Right atrium auricular region (tissue), 2 donors: Measurements from ENCODE around the gene SRMS. TPM values are rescaled to one million over a fixed set of nuclear protein-coding genes. Genes with fewer than 3 reads are reported as not detected.
A peak's percentile ranks its signal among the peaks of the same experiment; 100 is the strongest.

Source experiments
- DNase-seq: peaks from one replicate; pipeline ENCODE4 v3.0.0-alpha.2; 2019; ENCODE audit warnings: low spot score
- H3K27ac ChIP-seq, 2 donors: fragments of 200-600 bp; sonication (generic); 1 replicate in 1 of 2; 2 replicates in 1 of 2; pipeline ENCODE4 v1.5.1; 2016 to 2019
- H3K27me3 ChIP-seq, 2 donors: fragments of 200-600 bp; sonication (generic); one replicate each; pipeline versions ENCODE4 v1.5.1 to v1.6.0; 2017 to 2019
- H3K36me3 ChIP-seq: fragments of 200-600 bp; sonication (generic); one replicate; pipeline ENCODE4 v1.5.1; 2016
- H3K4me1 ChIP-seq, 2 donors: fragments of 200-600 bp; sonication (generic); one replicate each; pipeline versions ENCODE4 v1.5.1 to v1.6.0; 2017 to 2019
- H3K4me3 ChIP-seq, 2 donors: fragments of 200-600 bp; sonication (generic); 1 replicate in 1 of 2; 2 replicates in 1 of 2; pipeline ENCODE4 v1.5.1; 2017 to 2019; ENCODE audit warnings: mild to moderate bottlenecking in 1 of 2, moderate library complexity in 1 of 2
- H3K9me3 ChIP-seq, 2 donors: fragments of 200-600 bp; sonication (generic); one replicate each; pipeline ENCODE4 v1.5.1; 2019
- total RNA-seq, 2 donors: library from RNA; depleted of rRNA; stranded (reverse); fragments of >200 nt; gene quantifications; one replicate each; pipeline ENCODE4 v1.1.0, GENCODE V29; 2016
- TF ChIP-seq, protein P1 (sequence below), 2 donors: fragments of 200-600 bp; sonication (generic); IDR thresholded peaks; one replicate each; pipeline ENCODE4 v1.5.1; 2019; ENCODE audit warnings: antibody characterized with exemption in 2 of 2

Gene SRMS
- total RNA-seq, 2 donors from 2014 or later = not detected

DNA sequence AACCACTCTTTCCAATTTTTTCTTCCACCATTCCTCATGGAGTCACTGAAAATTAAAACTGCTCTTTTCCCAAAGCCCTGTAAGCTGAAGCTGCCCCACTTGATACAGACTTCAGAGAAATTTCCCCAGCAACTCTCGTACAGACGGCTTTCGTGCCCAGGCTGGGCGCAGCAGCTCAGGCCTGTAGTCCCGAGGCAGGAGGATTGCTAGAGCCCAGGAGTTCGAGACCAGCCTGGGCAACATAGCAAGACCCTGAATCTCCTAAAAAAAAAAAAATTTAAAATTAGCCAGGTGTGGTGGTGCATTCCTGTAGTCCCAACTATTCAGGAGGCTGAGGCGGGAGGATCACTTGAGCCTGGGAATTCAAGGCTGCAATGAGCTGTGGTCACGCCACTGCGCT, 20.4 kb downstream of the SRMS start:
- Histone ChIP-seq H3K9me3 (no peaks in the 10 kb centered on the region), H3K4me1 (peaks cover 0 to 11% of the 10 kb centered on the region in 2 donors), H3K4me3 (no peak overlapping the region), H3K36me3 (no peaks in the 10 kb centered on the region), H3K27ac (no peak overlapping the region), H3K27me3 (no peaks in the 10 kb centered on the region)
- no peak for DNase-seq
- TF ChIP-seq, protein P1, sequence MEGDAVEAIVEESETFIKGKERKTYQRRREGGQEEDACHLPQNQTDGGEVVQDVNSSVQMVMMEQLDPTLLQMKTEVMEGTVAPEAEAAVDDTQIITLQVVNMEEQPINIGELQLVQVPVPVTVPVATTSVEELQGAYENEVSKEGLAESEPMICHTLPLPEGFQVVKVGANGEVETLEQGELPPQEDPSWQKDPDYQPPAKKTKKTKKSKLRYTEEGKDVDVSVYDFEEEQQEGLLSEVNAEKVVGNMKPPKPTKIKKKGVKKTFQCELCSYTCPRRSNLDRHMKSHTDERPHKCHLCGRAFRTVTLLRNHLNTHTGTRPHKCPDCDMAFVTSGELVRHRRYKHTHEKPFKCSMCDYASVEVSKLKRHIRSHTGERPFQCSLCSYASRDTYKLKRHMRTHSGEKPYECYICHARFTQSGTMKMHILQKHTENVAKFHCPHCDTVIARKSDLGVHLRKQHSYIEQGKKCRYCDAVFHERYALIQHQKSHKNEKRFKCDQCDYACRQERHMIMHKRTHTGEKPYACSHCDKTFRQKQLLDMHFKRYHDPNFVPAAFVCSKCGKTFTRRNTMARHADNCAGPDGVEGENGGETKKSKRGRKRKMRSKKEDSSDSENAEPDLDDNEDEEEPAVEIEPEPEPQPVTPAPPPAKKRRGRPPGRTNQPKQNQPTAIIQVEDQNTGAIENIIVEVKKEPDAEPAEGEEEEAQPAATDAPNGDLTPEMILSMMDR (IDR thresholded peaks at IDR 0.05) = no peak

DNA sequence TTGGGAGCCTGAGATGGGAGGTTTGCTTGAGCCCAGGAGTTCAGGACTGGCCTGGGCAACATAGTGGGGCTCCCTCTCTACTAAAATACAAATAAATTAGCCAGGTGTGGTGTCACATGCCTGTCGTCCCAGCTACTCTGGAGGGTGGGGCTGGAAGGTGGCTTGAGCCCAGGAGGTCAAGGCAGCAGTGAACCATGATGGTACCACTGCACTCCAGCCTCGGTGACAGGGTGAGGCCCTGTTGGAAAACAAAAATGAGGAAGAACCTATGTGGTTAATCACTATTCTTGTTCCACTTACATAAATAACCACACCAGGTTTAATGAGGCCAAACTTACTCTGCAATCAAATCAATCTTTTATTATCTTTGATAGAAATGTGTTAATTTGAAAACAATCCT, 21.6 kb downstream of the SRMS start:
- Histone ChIP-seq H3K4me3 (no peak overlapping the region), H3K36me3 (no peaks in the 10 kb centered on the region), H3K27me3 (no peaks in the 10 kb centered on the region), H3K9me3 (no peaks in the 10 kb centered on the region), H3K4me1 (peaks cover 0 to 22% of the 10 kb centered on the region in 2 donors), H3K27ac (no peak overlapping the region)
- DNase-seq = no peak
- TF ChIP-seq, protein P1 (IDR thresholded peaks at IDR 0.05) = no peak

DNA sequence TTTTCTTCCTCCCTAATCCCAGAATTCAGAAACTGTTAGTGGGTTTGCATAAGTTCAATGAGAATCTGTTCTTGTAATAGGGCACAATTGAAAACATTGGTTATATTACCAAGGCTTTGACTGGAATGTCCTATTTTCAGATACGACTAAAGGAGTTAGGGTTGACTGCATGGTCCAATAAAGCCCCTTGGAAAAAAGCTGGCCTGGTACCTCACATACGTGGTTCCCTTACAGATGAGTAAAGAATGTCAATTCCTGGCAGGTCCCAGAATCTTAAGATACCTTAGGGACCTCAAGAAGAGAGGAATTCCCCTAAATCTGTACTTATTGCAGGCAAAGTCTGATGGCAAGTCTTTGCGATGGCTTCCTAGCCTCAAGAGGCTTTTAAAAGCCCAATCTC, 22.4 kb downstream of the SRMS start:
- TF ChIP-seq, protein P1 (IDR thresholded peaks at IDR 0.05) = no peak
- H3K4me3 ChIP-seq = no peak overlapping the region
- H3K9me3 ChIP-seq = no peaks in the 10 kb centered on the region
- H3K27ac ChIP-seq = no peak overlapping the region
- H3K36me3 ChIP-seq = no peaks in the 10 kb centered on the region
- H3K4me1 ChIP-seq = peaks cover 0 to 22% of the 10 kb centered on the region in 2 donors
- H3K27me3 ChIP-seq = no peaks in the 10 kb centered on the region
- no peak for DNase-seq

DNA sequence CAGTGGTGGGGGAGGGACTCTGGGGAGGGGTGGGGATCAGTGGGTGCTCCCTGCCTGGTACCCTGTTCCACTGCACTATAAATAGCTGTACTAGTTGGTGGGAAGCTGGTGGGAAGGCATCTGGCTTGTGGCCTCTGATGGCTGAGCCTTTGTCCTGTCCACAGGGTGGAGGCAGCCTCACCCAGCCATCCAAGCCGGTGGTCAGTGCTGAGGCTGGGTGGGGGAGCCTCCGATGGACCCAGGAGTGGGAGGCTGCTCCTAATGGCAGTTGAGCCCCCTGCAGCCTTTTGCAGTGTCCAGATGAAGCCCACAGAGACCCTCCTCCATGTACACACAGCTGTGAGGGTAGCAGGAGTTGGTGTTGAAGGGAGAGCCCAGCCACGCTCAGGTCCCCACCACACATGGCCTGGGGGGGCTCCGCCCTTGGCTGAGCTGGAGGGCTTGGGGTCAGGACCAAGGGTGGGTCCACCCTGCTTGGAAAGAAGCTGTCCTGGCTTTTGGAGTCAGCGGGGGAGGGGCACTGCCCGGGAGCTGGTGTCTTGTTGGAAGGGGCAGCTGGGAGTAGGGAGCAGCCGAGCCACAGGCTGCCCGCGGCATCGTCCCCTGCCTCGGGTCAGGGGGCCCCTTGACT, 24.5 kb downstream of the SRMS start:
- Histone ChIP-seq H3K27ac (no peak overlapping the region), H3K9me3 (no peaks in the 10 kb centered on the region), H3K4me1 (peaks cover 0 to 33% of the 10 kb centered on the region in 2 donors), H3K4me3 (no peak overlapping the region), H3K27me3 (no peaks in the 10 kb centered on the region), H3K36me3 (no peaks in the 10 kb centered on the region)
- DNase-seq = no peak
- TF ChIP-seq, protein P1 (IDR thresholded peaks at IDR 0.05) = no peak

DNA sequence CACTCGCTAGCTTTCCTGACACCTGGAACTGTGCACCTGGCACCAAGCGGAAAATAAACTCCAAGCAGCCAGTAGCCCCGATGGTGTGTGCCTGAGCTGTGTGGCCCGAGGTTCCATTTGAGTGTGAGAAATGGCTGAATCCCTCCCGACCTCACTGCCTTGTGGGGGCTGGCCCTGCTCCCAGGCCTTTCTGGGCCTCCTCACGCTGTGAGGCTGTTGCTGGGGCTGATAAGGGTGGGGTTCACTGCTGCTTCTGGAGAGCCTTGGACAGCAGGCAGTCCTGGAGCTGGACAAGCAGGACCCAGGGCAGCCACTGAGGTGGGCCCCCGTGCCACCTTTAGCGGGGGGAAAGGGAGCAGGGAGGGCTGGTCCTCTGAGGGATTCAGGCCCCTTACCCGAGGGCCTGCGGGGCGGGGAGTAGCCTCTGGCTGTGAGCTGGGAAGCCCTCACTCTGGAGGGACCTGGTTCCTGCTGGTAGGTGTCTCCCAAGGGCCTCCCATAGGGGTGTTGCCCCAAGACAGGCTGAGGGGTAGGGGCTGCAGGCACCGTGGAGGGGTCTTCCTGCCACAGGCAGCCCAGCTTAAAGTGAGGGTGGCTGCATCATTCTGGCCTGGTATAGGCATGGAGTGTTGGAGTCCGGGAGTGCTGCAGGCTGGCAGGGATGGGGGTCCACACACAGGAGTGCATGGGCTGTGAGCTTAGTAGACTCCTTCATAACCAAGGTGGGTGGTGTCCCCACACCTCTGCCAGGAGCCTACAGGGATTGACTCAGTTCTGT, 25.3 kb downstream of the SRMS start:
- TF ChIP-seq, protein P1 (IDR thresholded peaks at IDR 0.05) = no peak
- peak overlapping the region in 1 of 2 donors; percentile 87 for H3K4me3 ChIP-seq

More for the DNA sequence above, 25.3 kb downstream of the SRMS start:
- Histone ChIP-seq H3K9me3 (no peaks in the 10 kb centered on the region), H3K36me3 (no peaks in the 10 kb centered on the region), H3K4me1 (peaks cover 0 to 33% of the 10 kb centered on the region in 2 donors), H3K27ac (no peak overlapping the region), H3K27me3 (no peaks in the 10 kb centered on the region)
- no peak for DNase-seq
